Right renal pelvis (tissue), 4 donors: ENCODE data around the gene LAMA1. TPM values are rescaled to one million over a fixed set of nuclear protein-coding genes. Genes with fewer than 3 reads are reported as not detected.
"Not testable (repeated sequence)": the region's sequence is repeated elsewhere in the genome, so short reads cannot be mapped to it uniquely, and the experiment has no call there.

Experiments
- DNase-seq, 4 donors: peaks; one replicate each; pipeline ENCODE4 v3.0.0-alpha.2; 2013; ENCODE audit warnings: low read depth in 4 of 4, low spot score in 3 of 4, missing footprints in 1 of 4
- polyA plus RNA-seq, 4 donors: library from polyadenylated mRNA; unstranded; fragments of 120-200 nt; gene quantifications; one replicate each; pipeline ENCODE4 v1.2.1, GENCODE V29; 2013; ENCODE audit not compliant: insufficient read length in 4 of 4

LAMA1 gene
- polyA plus RNA-seq, 4 donors = 62.5 to 80.1 (median 74.3) TPM

GRCh38 chr18:6956495-6956894 lies 161.1 kb downstream of the LAMA1 start:
- DNase-seq = no peak

- no peak for DNase-seq
Measured at GRCh38 chr18:6955304-6955703, 162.3 kb downstream of the LAMA1 start.

DNA sequence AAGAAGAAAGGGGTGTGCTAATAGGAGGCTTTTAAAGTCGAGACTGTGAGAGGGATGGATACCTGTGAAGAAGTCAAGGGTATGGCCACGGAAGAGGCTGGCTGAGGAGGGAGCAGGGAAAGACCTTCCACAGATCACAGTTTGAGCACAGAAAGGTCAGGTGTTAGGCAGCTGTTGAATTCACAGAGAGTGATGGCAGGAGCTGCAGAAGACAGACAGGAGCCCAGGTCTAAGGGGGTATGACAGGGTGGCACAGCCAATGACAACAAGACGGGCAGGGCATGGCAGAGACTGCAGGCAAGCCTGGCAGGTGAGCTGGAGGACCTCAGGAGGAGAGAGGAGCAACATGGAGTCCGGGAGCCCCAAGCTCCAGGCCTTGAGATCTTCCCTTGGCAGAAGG lies 163.1 kb downstream of the LAMA1 start:
- no peak for DNase-seq

GRCh38 chr18:6951336-6952090 lies 166.1 kb downstream of the LAMA1 start:
- DNase-seq = no peak

DNA sequence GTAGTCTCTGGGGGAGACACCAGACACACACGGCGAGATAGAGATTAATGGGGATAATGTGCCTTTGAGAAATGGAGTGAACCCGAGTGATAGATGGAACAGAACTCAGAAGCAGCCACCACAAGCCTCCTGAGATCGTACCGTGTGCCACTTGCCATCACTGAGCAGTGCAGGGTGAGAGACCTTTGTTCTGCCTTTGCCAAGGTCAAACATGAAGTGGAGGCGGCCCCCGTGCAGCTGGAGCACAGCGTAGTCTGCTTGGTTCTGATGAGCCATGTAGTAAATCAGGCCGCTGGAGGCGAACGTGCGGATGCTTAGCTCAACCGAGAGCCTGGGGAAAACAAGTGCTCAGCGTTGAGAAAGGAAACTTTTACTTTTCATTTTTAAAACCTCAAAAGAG lies 167.0 kb downstream of the LAMA1 start:
- DNase-seq = no peak

DNA sequence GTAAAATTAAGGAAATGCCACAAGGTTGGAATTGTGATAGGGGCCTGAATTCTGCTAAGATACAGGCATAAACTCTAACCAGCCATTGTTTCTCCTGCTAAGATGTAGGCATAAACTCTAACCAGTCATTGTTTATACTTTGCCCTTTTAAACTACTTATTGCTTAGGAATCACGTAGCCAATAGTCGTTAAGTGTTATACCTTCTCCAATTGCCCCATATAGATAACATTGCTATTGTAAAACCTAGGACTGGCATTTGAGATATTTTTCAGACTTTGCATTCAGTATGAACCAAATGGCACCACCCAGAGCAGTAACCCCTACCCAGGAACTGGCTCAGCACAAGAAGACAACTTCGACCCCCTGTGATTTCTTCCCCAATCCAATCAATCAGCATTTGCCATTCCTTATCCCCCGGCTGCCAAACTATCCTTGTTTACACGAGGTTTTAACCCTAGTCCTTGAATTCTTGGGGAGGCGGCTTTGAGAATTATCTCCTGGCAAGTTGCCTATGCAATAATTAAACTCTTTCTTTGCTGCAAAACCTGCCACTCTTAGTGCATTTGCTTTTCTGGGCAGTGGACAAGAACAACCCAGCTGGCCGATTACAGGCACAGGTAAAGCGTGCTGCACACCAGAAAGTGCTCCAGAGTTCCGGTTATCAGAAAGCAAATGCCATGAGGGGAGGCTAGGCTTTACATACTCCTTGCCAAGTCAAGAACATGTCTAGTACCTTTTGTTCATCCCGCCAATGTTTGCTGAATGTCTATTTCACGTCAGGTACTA lies 167.6 kb downstream of the LAMA1 start:
- no peak for DNase-seq

DNA sequence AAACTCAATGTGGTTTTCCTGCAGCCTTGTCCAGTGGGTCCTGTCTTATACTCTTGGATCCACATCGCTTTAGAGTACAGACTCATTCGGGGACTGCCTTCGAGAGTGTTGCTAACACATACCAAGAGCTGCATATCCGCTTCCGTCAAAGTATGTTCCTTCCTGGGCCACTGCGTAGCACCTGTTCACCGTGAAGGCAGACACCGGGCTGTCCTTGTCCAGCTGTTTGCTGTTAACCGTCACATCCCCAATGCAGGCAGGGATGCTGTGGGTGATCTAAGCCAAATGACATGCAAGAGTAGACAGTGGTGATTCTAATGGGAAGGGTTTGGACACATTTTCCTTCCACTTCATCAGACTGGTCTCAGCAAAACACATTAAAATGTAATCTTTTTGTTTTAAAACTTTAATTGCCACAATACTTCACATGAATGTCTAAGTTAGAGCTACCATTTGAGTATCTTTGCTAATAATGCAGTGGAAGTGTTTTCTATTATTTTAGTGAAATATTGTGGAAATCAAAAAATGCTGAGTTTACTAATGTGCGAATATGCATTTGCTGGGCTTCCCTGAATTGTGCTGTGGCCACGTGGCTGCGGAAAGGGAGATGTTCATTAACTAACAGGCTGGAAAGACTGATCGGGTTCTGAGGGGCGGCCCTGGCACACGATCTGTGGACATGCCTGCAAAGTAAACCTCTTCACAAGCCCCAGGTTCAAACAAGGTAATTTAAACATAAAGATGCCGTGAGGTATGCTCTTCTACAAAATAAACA lies 169.1 kb downstream of the LAMA1 start:
- no peak for DNase-seq

GRCh38 chr18:6947338-6948030 lies 170.1 kb downstream of the LAMA1 start:
- DNase-seq = no peak

- DNase-seq = no peak
Measured at GRCh38 chr18:6943143-6943542, 174.5 kb downstream of the LAMA1 start.

DNA sequence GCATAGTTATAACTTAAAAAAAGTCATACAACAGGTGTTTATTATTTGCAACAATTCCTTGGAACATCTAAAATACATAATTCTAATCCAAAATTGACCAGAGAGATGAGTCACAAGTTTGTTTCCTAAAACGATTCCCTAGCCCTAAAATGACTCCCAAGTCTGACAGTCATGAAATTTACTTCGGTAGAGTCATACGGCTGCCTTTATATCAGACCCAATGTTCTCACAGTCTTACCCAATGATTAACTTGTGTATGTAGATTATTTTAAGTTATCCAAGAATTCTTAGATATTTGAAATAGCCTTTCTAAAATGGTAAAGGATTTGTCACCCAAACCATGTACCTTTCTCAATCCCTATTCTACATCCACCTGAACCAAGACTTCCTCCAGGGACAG lies 174.9 kb downstream of the LAMA1 start:
- DNase-seq = no peak

- no peak for DNase-seq
Measured at GRCh38 chr18:6941996-6942395, 175.6 kb downstream of the LAMA1 start.

- no peak for DNase-seq
Measured at GRCh38 chr18:6940451-6940850, 177.1 kb downstream of the LAMA1 start.

DNA sequence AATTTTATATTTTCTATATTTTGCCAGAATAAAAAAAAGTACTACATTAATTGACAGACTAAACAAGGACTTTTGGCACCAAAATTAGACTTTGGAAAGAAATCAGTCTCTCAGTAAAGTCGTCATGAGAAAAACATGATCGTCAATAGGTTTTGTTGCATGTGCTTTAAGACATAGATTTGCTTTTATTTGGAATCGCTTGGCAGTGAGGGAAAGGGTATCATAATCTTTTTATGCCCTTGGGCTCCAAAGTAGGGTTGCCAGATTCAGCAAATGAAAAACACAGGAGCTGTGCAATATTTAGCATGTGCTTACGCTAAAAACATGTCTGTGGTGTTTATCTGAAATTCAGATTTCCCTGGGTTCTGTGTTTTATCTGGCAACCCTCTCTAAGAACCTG lies 177.6 kb downstream of the LAMA1 start:
- DNase-seq = no peak

GRCh38 chr18:6938403-6938802 lies 179.2 kb downstream of the LAMA1 start:
- not testable (repeated sequence) for DNase-seq

- DNase-seq = no peak
Measured at GRCh38 chr18:6938003-6938402, 179.6 kb downstream of the LAMA1 start.

DNA sequence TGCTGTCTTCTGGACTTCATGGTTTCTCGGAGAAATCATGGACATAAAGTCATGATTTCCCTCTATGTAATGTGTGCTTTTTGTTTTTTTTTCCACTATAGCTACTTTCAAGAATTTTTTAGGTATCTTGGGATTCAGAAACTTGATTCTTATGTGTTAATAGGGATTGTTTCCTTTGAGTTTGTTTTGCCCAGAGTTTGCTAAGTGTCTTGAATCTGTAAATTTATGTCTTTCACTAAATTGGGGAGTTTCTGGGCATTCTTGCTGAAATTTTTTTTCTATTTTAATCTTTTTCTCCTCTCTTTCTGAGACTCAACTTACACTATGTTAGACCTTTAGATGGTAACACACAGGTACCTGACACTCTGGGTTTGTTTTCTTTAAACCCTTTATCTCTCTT lies 182.7 kb downstream of the LAMA1 start:
- no peak for DNase-seq

- DNase-seq = no peak
Measured at GRCh38 chr18:6929370-6930102, 188.1 kb downstream of the LAMA1 start.

DNA sequence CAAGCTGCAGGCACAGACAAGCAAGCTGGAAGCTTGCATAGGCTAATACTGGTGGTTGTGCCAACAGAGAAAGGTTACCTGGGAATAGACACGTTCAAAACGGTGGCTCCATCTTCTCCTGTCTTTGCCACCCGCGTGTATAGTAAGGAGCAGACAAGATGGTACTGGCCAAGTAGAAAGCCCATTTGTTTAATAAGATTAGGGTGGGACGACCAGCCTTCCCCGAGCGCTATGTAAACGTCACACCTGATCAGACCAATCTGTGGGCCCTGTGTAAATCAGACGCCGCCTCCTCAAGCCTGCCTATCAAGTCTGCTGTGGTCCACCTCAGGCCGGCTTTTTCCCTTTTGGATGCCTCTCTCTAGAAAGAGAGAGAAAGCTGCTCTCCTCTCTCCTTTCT lies 189.2 kb downstream of the LAMA1 start:
- no peak for DNase-seq

DNA sequence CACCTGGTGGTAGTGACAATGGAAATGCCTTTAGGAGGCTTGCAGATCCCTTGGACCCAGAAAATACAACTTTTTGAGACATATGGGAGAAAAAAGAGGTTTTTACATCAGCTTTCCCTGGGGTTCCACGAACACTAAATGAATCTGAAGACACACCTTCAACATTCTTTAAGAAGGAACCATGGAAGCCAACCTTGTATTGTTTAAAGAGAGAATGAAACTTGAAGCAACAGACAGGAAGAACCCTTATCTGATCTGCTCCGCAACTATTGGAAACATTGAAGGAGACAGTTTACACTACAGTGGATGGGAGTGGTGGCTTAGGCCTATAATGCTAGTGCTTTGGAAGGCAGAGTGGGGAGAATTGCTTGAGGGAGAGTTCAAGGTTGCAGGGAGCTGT lies 190.4 kb downstream of the LAMA1 start:
- no peak for DNase-seq

DNA sequence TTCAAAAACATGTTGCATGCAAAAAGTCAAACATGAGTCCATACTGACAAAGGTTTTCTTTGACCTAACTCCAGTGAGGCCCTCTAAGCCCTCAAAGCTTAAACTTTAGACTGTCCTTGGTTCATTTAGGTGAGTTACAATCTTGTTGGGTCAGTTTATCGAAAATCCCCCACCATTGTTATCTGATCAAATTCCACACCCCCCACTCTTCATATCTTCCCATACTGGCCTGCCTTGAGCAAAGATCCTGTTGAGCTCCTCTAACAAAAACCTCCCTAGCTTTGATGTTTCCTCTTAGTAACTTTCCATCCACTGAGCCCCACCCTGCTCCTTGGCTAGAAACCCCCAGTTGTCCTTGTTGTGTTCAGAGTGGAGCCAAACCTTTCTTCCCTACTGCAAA lies 194.4 kb downstream of the LAMA1 start:
- DNase-seq = no peak
